K562 (cell line): Measurements from ENCODE around the gene SETDB1. TPM values are rescaled to one million over a fixed set of nuclear protein-coding genes. Genes with fewer than 3 reads are reported as not detected.

Source experiments
- ATAC-seq: fragments of 200-7000 bp; cut with Tn5 transposase; 3 replicates; pipeline ENCODE4 v1.9.1; 2020; ENCODE audit warnings: moderate library complexity
- BruUV-seq: library from RNA; stranded (reverse); fragments of 400-500 nt; replicated peaks from 2 replicates; lab custom pipeline; 2021; lab: Mats Ljungman, UMichigan
- CTCF ChIA-PET: fragments of 300-600 bp; formaldehyde crosslinking; extraction: SDS; loops from one replicate; lab custom pipeline; 2021; ENCODE audit warnings: low intra/inter-chr PET ratio; lab: Yijun Ruan, JAX
- POLR2A ChIA-PET: fragments of 300-600, 350-650 bp; sonication (Branson Sonifier 250); formaldehyde crosslinking; extraction: SDS; loops from one replicate; lab custom pipeline; 2021; ENCODE audit warnings: antibody characterized with exemption, inconsistent platforms; lab: Yijun Ruan, JAX
- DNase-seq, 4 experiments: peaks; one replicate each; pipeline versions ENCODE4 v3.0.0 to v3.0.0-alpha.2; 2011 to 2018; ENCODE audit warnings: low spot score in 3 of 4, mixed read lengths in 3 of 4; ENCODE audit errors: extremely low read depth in 1 of 4
- FAIRE-seq: peaks from 2 replicates; lab custom pipeline; 2011; peaks lifted over from hg19 to GRCh38; lab: Jason Lieb, UNC
- H2AFZ ChIP-seq: 2 replicates; pipeline ENCODE4 v1.6.0; 2011; ENCODE audit warnings: low read depth, low read length, control low read depth, inconsistent platforms
- H3K27ac ChIP-seq: fragments of 200-600 bp; 3 replicates; pipeline ENCODE4 v1.8.0; 2011; ENCODE audit warnings: low read depth, mild to moderate bottlenecking, control low read depth, inconsistent platforms, low read length, moderate library complexity, mixed read lengths; ENCODE audit errors: extremely low read depth
- H3K27me3 ChIP-seq, 2 experiments: fragments of 300-600 bp in 1 of 2; 2 replicates in 1 of 2; 3 replicates in 1 of 2; pipeline versions ENCODE4 v1.6.0 to v1.8.0; 2011; ENCODE audit warnings: inconsistent platforms in 2 of 2, low read length in 2 of 2, mild to moderate bottlenecking in 1 of 2, mixed read lengths in 1 of 2, moderate library complexity in 1 of 2; ENCODE audit not compliant: control insufficient read depth in 2 of 2, insufficient read depth in 2 of 2
- H3K36me3 ChIP-seq: fragments of 300-600 bp; 3 replicates; pipeline ENCODE4 v1.8.0; 2011; ENCODE audit warnings: mild to moderate bottlenecking, low read length, inconsistent platforms; ENCODE audit not compliant: control insufficient read depth, insufficient read depth
- H3K4me1 ChIP-seq, 2 experiments: fragments of 200-600 bp in 1 of 2; replicated peaks in 1 of 2; 2 replicates in 1 of 2; 3 replicates in 1 of 2; pipeline versions ENCODE4 v1.5.1 to v1.8.0; 2011; ENCODE audit warnings: inconsistent platforms in 2 of 2, low read length in 2 of 2, mild to moderate bottlenecking in 1 of 2, mixed read lengths in 1 of 2, moderate library complexity in 1 of 2; ENCODE audit not compliant: control insufficient read depth in 2 of 2, insufficient read depth in 2 of 2
- H3K4me2 ChIP-seq: 2 replicates; pipeline ENCODE4 v1.6.1; 2011; ENCODE audit warnings: low read length, control low read depth, inconsistent platforms, mixed read lengths; ENCODE audit not compliant: insufficient read depth
- H3K4me3 ChIP-seq: fragments of 200-600 bp; sonication (generic), shearing (Covaris generic); 2 replicates; pipeline ENCODE4 v1.5.1; 2016; ENCODE audit warnings: control low read depth, inconsistent platforms
- H3K79me2 ChIP-seq: fragments of 200-600 bp; 3 replicates; pipeline ENCODE4 v1.8.0; 2011; ENCODE audit warnings: low read length, inconsistent platforms; ENCODE audit not compliant: control insufficient read depth, insufficient read depth
- H3K9ac ChIP-seq, 2 experiments: 2 replicates each; pipeline versions ENCODE4 v1.6.0 to v1.6.1; 2011; ENCODE audit warnings: low read depth in 2 of 2, low read length in 2 of 2, control low read depth in 1 of 2, inconsistent platforms in 1 of 2, mild to moderate bottlenecking in 1 of 2, mixed read lengths in 1 of 2; ENCODE audit not compliant: insufficient read depth in 1 of 2
- H3K9me1 ChIP-seq: one replicate; pipeline ENCODE4 v1.6.0; 2011; ENCODE audit warnings: inconsistent platforms, mild to moderate bottlenecking, low read length, moderate library complexity; ENCODE audit not compliant: control insufficient read depth, insufficient read depth
- H3K9me3 ChIP-seq: replicated peaks from 2 replicates; pipeline ENCODE4 v1.5.1; 2011; ENCODE audit warnings: low read depth, low read length, inconsistent platforms; ENCODE audit not compliant: control insufficient read depth, insufficient read depth
- H4K20me1 ChIP-seq: replicated peaks from 2 replicates; pipeline ENCODE4 v1.6.1; 2011; ENCODE audit warnings: low read length, inconsistent platforms, mixed read lengths; ENCODE audit not compliant: control insufficient read depth, insufficient read depth
- POLR2G ChIP-seq: fragments of 200-400 bp; formaldehyde crosslinking; IDR thresholded peaks from 2 replicates; pipeline ENCODE4 v1.6.1; 2017; ENCODE audit warnings: low read depth, mild to moderate bottlenecking, antibody characterized with exemption, low read length, moderate library complexity
- RBFOX2 ChIP-seq: fragments of 200-400 bp; formaldehyde crosslinking; IDR thresholded peaks from 2 replicates; pipeline ENCODE4 v1.6.1; 2017; ENCODE audit warnings: low read depth, mild to moderate bottlenecking, low read length, moderate library complexity
- WGBS: fragments of 100-300 bp; shearing (Covaris generic); methylation state at CpG from one replicate; pipeline ENCODE4 v1.1.6; 2016; ENCODE audit warnings: low coverage, mixed read lengths; ENCODE audit not compliant: insufficient coverage; ENCODE audit errors: missing lambda C conversion rate; 5-methylcytosine and 5-hydroxymethylcytosine counted together
- in situ Hi-C: fragments of 300-500 bp; cut with MboI; formaldehyde crosslinking; loops from 4 replicates; pipeline ENCODE4 v1.15.0; 2018; ENCODE audit warnings: inconsistent platforms, mixed read lengths
- intact Hi-C: fragments of 100-400 bp; cut with micrococcal nuclease; formaldehyde crosslinking; loops from 2 replicates; pipeline ENCODE4 v1.14.2; 2022
- polyA plus RNA-seq, 8 experiments: library from polyadenylated mRNA; depleted of rRNA in 4 of 8; stranded (reverse) in 5 of 8; unstranded in 3 of 8; fragments of >200 nt; fragmentation: Nextera tagmentation in 2 of 8; fragmentation: Illumina TruSeq in 1 of 8; extraction: Ambion mirVana in 2 of 8; extraction: Trizol in 1 of 8; gene quantifications; 2 replicates each; pipeline versions ENCODE4 v1.2.1 to v1.2.3, GENCODE V29; 2011 to 2014; ENCODE audit warnings: inconsistent platforms in 1 of 8, missing spikeins in 1 of 8
- total RNA-seq, 7 experiments: library from RNA; depleted of rRNA in 6 of 7; stranded (reverse); fragments of >200 nt in 6 of 7; fragmentation: Illumina TruSeq in 2 of 7; extraction: Trizol in 2 of 7; gene quantifications; 2 replicates each; pipeline versions ENCODE4 v1.2.1 to v1.2.3, GENCODE V29; 2011 to 2021; ENCODE audit warnings: low replicate concordance in 1 of 7
- TF ChIP-seq, protein P1 (sequence below): fragments of 450-650 bp; IDR thresholded peaks from 2 replicates; pipeline ENCODE4 v1.6.1; 2017; ENCODE audit warnings: antibody characterized with exemption, mild to moderate bottlenecking
- TF ChIP-seq, protein P2 (sequence below): fragments of 450-650 bp; IDR thresholded peaks from 2 replicates; pipeline ENCODE4 v1.6.1; 2016; ENCODE audit warnings: low read depth

SETDB1 gene
- total and polyA plus RNA-seq, 9 of the 15 experiments (the other 6 are each of a cell fraction or from before 2014, with no cell fraction given), result 21.5 to 64.4 (median 42.0) TPM

DNA sequence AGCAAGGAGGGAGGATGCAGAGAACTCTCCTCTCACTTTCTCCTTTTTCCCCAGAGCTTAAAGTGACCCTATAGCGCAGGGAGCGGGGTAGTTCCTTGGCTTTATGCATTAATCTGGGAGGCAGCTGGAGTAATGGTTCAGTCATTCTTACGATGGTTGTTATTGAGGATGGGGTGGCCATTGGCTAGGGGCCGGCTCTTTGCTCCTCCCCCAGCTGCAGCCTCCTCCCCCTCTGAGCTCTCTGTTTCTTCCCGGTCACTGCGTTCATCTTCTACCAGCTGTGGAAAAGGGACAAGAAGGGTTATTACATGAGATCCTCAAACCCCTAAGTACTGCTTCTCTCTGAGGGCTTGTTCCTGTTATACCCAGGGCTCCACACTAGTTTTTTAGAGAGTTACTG is 39.8 kb downstream of the SETDB1 start (continued):
- TF ChIP-seq, protein P1, sequence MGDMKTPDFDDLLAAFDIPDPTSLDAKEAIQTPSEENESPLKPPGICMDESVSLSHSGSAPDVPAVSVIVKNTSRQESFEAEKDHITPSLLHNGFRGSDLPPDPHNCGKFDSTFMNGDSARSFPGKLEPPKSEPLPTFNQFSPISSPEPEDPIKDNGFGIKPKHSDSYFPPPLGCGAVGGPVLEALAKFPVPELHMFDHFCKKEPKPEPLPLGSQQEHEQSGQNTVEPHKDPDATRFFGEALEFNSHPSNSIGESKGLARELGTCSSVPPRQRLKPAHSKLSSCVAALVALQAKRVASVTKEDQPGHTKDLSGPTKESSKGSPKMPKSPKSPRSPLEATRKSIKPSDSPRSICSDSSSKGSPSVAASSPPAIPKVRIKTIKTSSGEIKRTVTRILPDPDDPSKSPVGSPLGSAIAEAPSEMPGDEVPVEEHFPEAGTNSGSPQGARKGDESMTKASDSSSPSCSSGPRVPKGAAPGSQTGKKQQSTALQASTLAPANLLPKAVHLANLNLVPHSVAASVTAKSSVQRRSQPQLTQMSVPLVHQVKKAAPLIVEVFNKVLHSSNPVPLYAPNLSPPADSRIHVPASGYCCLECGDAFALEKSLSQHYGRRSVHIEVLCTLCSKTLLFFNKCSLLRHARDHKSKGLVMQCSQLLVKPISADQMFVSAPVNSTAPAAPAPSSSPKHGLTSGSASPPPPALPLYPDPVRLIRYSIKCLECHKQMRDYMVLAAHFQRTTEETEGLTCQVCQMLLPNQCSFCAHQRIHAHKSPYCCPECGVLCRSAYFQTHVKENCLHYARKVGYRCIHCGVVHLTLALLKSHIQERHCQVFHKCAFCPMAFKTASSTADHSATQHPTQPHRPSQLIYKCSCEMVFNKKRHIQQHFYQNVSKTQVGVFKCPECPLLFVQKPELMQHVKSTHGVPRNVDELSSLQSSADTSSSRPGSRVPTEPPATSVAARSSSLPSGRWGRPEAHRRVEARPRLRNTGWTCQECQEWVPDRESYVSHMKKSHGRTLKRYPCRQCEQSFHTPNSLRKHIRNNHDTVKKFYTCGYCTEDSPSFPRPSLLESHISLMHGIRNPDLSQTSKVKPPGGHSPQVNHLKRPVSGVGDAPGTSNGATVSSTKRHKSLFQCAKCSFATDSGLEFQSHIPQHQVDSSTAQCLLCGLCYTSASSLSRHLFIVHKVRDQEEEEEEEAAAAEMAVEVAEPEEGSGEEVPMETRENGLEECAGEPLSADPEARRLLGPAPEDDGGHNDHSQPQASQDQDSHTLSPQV, result no peak
- TF ChIP-seq, all 486 proteins: peak for 0

DNA sequence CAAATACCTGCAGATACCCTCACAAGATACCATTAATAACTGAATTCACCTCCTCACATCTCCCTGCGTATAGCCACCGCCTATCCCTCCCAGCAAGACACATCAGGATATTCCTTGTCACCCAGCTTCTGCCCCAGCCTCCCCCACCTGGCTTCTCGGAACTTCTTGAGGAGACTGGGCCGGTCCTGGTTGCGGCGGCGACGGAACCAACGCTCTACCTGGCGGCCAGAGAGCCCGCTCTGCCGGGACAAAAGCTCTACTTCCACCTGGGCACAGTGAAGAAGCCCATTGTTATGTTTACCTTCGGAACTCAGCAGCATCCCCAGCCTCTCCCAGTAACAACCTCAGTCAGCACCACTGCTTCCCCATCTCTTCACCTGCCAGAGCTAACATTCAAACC is 41.8 kb downstream of the SETDB1 start:
- H3K79me2 ChIP-seq, result peaks cover 48% of the 10 kb centered on the region
- no peak overlapping the region for H3K9ac ChIP-seq
- ChIA-PET CTCF (no interaction called here), POLR2A (interaction anchor here (0.6 to 7.5 kb wide), 3 partner anchors 10 to 148 kb away, joined by 3 to 64 read pairs (median 5); no protein-coding TSS in a partner anchor)
- H3K4me2 ChIP-seq, result no peak overlapping the region
- no peak overlapping the region for H3K4me3 ChIP-seq
- H3K9me1 ChIP-seq, result peaks cover 5% of the 10 kb centered on the region
- H3K4me1 ChIP-seq, result peaks cover 27 to 31% of the 10 kb centered on the region in 2 experiments
- no peak overlapping the region for H3K27ac ChIP-seq
- BruUV-seq, result no TSS peak
- in situ Hi-C loops (no loop called here), intact Hi-C loops (no loop called here)
- ATAC-seq (no peak), FAIRE-seq (no peak), DNase-seq (no peak)
- no peak overlapping the region for H2AFZ ChIP-seq
- H3K9me3 ChIP-seq, result no peaks in the 10 kb centered on the region
- TF ChIP-seq, protein P2, sequence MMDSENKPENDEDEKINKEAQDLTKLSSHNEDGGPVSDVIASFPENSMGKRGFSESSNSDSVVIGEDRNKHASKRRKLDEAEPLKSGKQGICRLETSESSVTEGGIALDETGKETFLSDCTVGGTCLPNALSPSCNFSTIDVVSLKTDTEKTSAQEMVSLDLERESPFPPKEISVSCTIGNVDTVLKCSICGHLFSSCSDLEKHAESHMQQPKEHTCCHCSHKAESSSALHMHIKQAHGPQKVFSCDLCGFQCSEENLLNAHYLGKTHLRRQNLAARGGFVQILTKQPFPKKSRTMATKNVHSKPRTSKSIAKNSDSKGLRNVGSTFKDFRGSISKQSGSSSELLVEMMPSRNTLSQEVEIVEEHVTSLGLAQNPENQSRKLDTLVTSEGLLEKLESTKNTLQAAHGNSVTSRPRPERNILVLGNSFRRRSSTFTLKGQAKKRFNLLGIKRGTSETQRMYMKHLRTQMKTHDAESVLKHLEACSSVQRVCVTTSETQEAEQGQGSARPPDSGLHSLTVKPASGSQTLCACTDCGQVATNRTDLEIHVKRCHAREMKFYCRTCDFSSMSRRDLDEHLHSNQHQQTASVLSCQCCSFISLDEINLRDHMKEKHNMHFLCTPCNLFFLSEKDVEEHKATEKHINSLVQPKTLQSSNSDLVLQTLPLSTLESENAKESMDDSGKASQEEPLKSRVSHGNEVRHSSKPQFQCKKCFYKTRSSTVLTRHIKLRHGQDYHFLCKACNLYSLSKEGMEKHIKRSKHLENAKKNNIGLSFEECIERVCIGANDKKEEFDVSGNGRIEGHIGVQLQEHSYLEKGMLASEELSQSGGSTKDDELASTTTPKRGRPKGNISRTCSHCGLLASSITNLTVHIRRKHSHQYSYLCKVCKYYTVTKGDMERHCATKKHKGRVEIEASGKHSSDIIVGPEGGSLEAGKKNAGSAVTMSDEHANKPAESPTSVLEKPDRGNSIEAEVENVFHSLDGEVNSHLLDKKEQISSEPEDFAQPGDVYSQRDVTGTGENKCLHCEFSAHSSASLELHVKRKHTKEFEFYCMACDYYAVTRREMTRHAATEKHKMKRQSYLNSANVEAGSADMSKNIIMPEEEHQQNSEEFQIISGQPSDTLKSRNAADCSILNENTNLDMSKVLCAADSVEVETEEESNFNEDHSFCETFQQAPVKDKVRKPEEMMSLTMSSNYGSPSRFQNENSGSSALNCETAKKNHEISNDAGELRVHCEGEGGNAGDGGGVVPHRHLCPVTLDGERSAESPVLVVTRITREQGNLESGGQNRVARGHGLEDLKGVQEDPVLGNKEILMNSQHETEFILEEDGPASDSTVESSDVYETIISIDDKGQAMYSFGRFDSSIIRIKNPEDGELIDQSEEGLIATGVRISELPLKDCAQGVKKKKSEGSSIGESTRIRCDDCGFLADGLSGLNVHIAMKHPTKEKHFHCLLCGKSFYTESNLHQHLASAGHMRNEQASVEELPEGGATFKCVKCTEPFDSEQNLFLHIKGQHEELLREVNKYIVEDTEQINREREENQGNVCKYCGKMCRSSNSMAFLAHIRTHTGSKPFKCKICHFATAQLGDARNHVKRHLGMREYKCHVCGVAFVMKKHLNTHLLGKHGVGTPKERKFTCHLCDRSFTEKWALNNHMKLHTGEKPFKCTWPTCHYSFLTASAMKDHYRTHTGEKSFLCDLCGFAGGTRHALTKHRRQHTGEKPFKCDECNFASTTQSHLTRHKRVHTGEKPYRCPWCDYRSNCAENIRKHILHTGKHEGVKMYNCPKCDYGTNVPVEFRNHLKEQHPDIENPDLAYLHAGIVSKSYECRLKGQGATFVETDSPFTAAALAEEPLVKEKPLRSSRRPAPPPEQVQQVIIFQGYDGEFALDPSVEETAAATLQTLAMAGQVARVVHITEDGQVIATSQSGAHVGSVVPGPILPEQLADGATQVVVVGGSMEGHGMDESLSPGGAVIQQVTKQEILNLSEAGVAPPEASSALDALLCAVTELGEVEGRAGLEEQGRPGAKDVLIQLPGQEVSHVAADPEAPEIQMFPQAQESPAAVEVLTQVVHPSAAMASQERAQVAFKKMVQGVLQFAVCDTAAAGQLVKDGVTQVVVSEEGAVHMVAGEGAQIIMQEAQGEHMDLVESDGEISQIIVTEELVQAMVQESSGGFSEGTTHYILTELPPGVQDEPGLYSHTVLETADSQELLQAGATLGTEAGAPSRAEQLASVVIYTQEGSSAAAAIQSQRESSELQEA, result no peak
- peak; percentile 58 for TF ChIP-seq POLR2G
- TF ChIP-seq RBFOX2, result peak; percentile 43
- peaks cover 35% of the 10 kb centered on the region for H4K20me1 ChIP-seq
- no peaks in the 10 kb centered on the region for H3K27me3 ChIP-seq
- WGBS, result 98% methylated on average over 12 of the region's 13 CpGs
- H3K36me3 ChIP-seq, result peaks cover 94% of the 10 kb centered on the region
